HG02759 (cell line): ENCODE measurements around the gene UTF1.

Experiments used
- ATAC-seq: cut with Tn5 transposase; IDR thresholded peaks from one replicate; pipeline ENCODE4 v1.9.1; 2021; ENCODE audit warnings: mild to moderate bottlenecking, moderate library complexity; ENCODE audit not compliant: unreplicated experiment

UTF1 gene

DNA sequence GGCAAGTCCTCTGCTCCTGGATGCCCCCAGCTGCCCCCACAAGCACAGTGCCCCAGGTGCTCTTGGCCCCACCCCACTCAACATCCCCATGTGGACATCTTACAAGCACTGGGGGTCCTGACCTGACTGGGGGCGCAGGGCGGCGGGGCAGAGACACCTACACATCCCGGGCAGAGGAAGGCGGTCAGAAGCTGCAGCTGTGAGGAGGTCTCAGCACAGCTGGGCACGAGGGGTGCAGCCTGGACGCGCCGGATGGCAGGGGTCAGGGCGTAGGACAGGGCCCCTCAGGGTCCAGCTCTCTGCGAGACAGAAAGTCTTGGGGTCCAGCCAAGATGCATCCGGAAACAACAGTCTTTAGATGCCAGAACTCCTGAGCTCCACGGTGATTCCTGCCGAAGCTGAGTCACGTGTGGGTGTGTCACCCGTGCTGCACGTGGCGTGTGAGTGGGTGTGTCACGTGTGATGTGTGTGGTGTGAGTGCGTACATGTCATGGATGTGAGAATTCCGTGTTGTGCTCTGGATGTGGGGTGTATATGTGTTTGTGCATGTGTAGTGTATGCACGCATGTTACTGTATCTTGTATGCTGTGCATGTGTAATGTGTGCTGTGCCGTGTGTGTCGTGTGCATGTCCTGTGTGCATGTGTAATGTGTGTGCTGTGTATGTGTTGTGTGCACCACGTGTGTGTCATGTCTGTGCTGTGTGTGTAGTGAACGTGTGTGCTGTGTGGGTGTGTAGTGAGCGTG lies 12.8 kb downstream of the UTF1 start:
- ATAC-seq, result no peak

DNA sequence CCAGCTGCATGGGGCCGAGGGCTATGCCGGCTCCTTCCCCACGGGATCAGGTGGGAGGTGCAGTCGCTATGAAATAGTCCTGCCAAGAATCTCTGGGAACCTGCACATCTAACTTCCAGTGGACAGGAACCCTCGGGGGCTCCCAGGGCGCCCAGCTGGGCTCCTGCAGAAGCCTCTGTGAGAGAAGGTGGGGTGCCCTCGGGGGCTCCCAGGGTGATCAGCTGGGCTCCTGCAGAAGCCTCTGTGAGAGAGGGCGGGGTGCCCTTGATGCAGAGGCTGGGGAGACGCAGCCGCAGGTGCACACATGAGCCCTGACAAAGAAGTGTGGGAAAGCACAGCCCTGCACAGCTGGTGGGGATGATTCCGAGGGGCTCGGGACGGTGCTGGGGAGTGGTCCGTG lies 13.6 kb downstream of the UTF1 start:
- ATAC-seq, result no peak

GRCh38 chr10:133245439-133246235 lies 15.6 kb downstream of the UTF1 start:
- ATAC-seq, result no peak

DNA sequence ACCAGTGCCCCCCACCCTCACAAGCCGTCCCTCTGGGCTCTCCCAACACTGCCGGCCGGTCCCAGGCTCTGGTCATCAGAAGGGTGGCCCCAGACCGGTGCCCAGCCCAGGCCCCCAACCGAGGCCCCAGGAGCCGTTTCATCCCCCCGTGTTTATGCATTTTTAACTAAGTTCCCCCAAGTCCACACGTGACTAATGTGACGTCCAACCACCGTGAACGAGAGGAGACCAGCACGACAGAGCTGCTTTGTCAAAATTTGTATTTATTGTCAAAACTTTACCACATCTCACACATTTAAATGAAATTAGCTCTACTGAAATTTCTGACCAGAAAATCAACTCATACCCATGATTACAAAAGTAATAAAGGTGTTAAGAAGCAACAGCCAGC lies 16.2 kb downstream of the UTF1 start:
- ATAC-seq, result no peak

DNA sequence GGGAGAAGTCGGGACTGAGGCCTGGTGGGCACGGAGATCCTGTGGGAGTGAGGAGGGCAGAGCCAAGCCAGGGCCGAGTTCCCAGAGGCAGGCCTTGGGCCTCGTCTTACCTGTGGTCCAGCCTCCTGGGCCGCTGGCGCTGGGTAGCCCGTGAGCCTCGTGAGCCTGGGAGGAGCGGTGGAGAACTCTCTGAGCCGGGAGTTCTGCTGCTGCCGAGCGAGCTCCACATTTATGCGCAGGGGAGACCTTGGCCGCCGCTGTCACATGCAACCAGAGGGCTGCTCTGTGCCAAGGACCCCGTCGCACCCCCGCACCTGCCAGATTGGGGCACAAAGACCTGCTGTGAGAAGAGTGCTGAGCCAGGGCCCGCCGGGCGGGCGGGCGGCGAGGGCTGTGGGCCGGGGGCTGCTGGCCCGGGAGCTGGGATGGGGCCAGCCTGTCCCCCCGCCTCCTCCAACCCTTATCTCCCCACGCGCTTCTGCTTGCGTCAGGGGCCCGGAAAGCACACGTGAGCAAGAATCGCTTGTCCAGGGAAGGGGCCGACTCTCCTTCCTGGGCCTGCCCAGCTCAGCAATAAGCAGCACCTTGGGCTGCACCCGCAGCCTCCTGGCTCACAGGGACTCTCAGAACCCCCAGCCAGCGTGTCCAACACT lies 17.8 kb downstream of the UTF1 start:
- ATAC-seq, result no peak

- no peak for ATAC-seq
These were observed 18.3 kb downstream of the UTF1 start for GRCh38 chr10:133248334-133248715.

DNA sequence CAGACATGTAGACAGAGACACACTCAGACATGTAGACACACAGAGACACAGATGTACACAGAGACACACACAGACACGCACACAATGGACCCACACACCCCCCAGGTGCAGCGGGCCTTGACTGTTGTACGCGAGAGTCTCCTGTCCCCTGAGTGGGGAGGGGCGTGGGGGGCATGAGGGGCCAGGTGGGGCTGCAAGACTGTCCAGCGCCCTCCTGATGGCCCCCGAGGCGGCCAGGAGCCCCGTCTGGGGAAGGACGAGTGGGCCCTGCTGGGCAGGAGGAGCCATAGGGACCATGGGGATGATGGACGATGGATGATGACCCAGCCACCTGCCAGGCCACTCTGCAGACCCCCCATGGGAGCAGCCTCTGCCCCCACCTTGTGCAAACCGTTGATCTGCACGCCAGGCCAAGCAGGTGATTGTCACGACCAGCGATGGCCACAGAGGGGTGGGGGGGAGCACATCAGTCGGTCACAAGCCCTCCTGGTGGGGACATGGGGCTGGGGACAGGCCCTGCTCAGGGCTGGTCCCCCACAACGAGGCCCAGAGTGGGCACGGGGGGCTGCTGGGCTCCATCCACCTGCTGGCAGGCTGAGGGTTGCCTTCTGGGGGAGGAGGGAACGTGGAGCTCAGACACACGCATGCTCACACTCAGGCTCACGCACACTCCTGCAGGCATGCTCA lies 19.2 kb downstream of the UTF1 start:
- ATAC-seq, result no peak

GRCh38 chr10:133249975-133250754 lies 20.1 kb downstream of the UTF1 start:
- ATAC-seq, result no peak

- ATAC-seq, result no peak
These were observed 21.6 kb downstream of the UTF1 start for GRCh38 chr10:133251388-133252222.

DNA sequence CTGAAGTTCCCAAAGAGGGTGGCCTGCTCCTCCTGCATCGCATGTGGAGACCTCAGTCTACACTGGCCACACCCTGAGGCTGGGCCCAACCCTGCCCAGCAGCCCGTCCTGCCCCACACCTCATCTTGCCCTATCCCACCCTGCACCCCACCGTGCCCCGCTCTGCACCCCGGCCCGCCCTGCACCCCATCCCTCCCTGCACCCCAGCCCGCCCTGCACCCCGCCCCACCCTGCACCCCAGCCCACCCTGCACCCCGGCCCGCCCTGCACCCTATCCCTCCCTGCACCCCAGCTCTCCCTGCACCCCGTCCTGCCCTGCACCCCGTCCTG lies 22.2 kb downstream of the UTF1 start:
- no peak for ATAC-seq

DNA sequence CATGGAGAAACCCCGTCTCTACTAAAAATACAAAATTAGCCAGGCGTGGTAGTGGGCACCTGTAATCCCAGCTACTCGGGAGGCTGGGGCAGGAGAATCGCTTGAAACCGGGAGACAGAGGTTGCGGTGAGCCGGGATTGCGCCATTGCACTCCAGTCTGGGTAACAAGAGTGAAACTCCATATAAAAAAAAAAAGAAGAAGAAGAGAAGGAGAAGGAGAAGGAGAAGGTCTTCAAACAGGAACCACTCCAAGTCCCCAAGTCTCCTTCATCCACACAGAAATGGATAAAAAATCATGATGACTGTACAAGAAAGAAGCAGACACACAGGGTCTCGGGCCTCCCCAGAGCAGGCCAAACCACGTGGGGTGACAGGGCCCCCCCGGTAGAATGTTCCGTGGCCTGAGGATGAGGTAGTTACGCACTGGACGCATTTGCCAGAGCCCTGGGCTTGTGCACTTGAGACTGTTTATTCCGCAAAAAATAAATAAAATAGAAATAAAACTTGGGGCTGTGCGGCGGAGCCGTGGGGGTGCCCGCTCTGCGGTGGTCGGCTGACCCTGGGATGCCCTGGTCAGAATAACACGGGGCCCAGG lies 23.4 kb downstream of the UTF1 start:
- ATAC-seq, result no peak

GRCh38 chr10:133254421-133255120 lies 24.6 kb downstream of the UTF1 start:
- ATAC-seq, result no peak

DNA sequence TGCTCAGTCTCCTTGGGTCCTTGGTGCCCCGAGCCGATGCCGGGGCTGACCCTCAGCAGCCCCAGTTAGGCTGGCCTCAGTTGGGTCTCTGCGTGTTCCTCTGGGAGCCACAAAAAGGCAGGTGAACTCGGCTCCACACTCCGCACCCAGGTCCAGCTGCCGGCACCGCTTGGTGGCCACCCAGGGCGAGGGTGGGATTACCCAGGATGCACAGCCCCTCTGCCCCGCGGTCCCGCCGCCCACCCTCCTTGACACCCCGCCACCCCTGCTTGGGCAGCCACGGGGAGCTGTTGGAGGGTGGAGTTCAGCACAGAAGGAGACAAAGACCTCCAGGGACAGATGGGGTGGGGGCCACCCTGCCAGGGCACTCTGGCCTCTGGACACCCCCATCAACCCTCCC lies 25.3 kb downstream of the UTF1 start:
- ATAC-seq, result no peak

DNA sequence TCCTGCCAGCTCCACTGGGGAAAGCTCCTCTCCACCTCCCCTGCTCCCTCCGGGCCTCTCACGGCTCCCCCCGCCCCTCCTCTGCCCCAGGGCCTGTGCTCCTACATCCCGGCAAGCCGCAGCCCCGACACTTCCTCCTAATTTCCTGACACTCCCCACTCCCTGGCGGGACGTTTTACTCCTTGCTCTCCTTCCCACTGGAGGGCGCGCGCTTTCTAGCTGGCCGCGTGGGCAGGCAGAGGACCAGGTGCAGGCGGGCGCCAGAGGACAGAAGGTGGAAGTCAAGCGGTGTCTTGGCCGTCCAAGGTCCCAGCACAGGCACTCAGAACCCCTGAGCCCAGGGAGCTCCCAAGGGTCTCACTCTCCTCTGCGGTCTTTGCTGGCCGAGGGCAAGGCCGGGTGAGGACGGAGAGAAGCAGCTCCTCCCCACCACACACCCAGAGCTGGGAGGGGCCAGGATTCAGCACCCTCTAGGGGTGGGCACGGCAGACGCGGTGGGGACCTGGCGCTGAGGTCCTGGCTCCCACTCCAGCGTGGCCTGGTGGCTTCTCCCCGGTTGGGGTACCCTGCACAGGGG lies 27.6 kb downstream of the UTF1 start:
- ATAC-seq, result no peak

DNA sequence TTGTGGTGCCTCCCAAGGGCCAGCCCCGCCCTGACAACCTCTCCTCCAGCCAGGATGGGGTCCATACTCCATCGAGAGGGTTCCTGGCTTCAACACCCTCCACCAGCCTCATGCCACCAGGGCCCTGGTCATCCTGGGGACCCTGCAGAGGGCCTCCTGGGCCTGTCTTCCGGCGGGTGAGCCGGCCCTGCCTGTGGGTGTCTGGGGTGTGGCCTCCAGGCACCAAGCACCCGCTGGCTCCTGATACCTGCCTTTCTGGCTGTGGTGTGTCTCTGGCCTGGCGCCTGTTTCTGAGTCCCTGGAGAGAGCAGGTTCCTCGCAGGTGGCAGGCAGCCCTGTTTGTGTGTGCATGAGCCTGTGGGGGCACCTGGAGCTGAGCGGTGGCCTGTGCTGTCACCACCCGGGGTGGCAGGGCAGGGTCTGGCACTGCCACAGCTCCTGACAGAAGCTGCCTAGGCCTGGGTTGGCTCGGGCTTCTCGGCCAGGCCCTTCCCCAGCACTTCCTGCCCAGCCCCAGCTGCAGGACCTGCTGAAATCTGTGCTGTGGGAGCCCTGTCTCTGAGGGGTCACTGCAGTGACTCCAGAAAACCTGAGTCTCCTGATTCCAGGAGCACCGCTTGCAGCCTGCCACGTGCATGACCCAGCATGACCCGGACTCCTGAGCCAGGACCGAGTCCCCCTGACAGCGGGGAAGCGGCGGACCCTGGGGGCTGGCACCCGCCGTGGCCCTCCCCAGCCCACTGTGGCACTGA lies 28.2 kb downstream of the UTF1 start:
- no peak for ATAC-seq

GRCh38 chr10:133258818-133259601 lies 29.0 kb downstream of the UTF1 start:
- no peak for ATAC-seq

- no peak for ATAC-seq
These were observed 29.6 kb downstream of the UTF1 start for GRCh38 chr10:133259602-133259989.
